22Rv1 (cell line): ENCODE results near the gene JPH3.

Experiments
- ZFX ChIP-seq: fragments of 450-650 bp; IDR thresholded peaks from 2 replicates; pipeline ENCODE4 v1.6.1; 2017; ENCODE audit warnings: antibody characterized with exemption, borderline replicate concordance
- TF ChIP-seq, protein P1 (sequence below): fragments of 450-650 bp; IDR thresholded peaks from 2 replicates; pipeline ENCODE4 v1.5.1; 2017; ENCODE audit warnings: mild to moderate bottlenecking

DNA sequence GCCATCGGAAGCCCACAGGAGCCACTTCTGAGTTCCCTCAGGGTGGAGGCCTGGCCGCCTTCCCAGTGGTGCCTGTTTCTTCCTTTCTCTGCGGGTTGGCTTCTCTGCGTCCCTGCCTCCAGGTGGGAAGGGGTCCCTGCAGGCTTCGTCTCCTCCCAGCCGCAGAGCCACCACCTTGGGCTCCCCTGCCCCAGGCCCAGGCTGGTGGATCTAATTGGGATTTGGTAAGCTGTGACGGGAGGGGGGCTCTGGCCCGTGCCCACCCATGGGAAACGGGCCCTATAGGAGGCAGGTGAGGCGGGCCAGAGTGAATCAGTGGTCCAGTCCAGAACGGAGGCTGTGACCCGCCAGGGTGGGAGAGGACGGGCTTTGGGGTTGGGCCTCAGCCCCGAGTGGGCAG, 32.1 kb downstream of the JPH3 start:
- TF ChIP-seq, protein P1, sequence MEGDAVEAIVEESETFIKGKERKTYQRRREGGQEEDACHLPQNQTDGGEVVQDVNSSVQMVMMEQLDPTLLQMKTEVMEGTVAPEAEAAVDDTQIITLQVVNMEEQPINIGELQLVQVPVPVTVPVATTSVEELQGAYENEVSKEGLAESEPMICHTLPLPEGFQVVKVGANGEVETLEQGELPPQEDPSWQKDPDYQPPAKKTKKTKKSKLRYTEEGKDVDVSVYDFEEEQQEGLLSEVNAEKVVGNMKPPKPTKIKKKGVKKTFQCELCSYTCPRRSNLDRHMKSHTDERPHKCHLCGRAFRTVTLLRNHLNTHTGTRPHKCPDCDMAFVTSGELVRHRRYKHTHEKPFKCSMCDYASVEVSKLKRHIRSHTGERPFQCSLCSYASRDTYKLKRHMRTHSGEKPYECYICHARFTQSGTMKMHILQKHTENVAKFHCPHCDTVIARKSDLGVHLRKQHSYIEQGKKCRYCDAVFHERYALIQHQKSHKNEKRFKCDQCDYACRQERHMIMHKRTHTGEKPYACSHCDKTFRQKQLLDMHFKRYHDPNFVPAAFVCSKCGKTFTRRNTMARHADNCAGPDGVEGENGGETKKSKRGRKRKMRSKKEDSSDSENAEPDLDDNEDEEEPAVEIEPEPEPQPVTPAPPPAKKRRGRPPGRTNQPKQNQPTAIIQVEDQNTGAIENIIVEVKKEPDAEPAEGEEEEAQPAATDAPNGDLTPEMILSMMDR, result no peak
- TF ChIP-seq ZFX, result no peak
